DOHH2 (cell line): ENCODE measurements around the gene NAALADL2.

Source experiments
- CTCF ChIP-seq: fragments of 200-600 bp; sonication (generic); IDR thresholded peaks from one replicate; pipeline ENCODE4 v1.5.1; 2014; ENCODE audit warnings: antibody characterized with exemption, mild to moderate bottlenecking, low read depth, low read length; ENCODE audit not compliant: poor library complexity, severe bottlenecking
- EZH2phosphoT487 ChIP-seq: fragments of 200-600 bp; sonication (generic); IDR thresholded peaks from 2 replicates; pipeline ENCODE4 v1.6.1; 2017; ENCODE audit warnings: borderline replicate concordance, mild to moderate bottlenecking, antibody characterized with exemption, low read length, moderate library complexity, mixed read lengths

- TF ChIP-seq CTCF (no peak), EZH2phosphoT487 (no peak)
Measured at GRCh38 chr3:175240921-175241320, 381.8 kb downstream of the NAALADL2 start.
